GM20000 (cell line): Measurements from ENCODE around the gene CDC37.
"Not testable (repeated sequence)": the region's sequence is repeated elsewhere in the genome, so short reads cannot be mapped to it uniquely, and the experiment has no call there.

ENCODE experiments used
- DNase-seq: peaks from one replicate; pipeline ENCODE4 v3.0.0; 2012; ENCODE audit warnings: low spot score
- TF ChIP-seq, protein P1 (sequence below): IDR thresholded peaks from 2 replicates; pipeline ENCODE4 v1.5.1; 2012; ENCODE audit warnings: mild to moderate bottlenecking, control low read depth; ENCODE audit errors: extremely low read depth, missing control alignments

CDC37 gene

DNA sequence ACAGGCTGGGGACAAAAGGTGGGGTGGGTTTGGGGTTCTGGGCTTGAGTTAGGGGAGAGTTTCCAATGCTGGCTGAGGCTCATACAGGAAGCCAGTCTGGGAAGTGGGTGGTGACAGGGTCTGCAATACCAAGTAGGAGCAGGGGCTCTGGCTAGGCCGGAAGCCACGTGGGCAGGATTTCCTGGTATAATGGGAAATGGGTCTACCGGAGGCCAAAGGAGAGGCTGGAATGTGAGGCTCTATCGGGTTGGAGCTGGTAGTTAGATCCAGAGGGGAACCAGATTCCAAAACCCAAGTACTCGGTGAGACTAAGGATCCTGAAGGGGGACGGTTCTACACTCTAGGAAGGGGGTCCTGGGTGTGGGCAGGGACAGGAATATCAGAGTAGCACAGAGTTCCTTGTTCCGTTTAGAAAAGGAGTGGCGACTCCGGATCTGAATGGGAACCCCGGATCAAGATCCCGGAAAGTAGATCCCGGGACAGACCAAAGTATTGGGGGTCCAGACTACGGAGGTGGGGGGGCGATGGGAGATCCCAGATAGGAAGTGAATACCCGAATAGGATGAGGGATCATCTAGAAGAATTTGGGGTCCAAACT lies 802 bp downstream of the CDC37 start:
- no peak for DNase-seq
- TF ChIP-seq, protein P1, sequence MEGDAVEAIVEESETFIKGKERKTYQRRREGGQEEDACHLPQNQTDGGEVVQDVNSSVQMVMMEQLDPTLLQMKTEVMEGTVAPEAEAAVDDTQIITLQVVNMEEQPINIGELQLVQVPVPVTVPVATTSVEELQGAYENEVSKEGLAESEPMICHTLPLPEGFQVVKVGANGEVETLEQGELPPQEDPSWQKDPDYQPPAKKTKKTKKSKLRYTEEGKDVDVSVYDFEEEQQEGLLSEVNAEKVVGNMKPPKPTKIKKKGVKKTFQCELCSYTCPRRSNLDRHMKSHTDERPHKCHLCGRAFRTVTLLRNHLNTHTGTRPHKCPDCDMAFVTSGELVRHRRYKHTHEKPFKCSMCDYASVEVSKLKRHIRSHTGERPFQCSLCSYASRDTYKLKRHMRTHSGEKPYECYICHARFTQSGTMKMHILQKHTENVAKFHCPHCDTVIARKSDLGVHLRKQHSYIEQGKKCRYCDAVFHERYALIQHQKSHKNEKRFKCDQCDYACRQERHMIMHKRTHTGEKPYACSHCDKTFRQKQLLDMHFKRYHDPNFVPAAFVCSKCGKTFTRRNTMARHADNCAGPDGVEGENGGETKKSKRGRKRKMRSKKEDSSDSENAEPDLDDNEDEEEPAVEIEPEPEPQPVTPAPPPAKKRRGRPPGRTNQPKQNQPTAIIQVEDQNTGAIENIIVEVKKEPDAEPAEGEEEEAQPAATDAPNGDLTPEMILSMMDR, result no peak

DNA sequence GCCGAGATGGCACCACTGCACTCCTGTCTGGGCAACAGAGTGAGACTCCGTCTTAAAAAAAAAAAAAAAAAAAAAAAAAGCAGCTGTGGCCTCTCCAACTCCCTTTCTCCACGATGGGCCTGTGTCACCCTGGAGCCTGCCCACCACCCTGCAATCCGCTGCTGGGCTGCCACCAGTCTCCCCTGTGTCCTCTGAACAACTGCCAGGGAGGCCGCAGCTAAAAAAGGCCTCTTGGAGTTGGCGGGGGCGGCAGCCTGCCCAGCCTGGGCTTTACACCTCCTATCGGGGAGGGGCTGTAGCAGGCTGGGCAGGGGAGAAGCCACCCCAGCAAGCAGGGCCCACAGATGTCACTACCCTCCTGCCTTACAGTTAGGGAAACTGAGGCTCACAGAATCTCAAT lies 3.5 kb downstream of the CDC37 start:
- TF ChIP-seq, protein P1, result no peak
- no peak for DNase-seq

DNA sequence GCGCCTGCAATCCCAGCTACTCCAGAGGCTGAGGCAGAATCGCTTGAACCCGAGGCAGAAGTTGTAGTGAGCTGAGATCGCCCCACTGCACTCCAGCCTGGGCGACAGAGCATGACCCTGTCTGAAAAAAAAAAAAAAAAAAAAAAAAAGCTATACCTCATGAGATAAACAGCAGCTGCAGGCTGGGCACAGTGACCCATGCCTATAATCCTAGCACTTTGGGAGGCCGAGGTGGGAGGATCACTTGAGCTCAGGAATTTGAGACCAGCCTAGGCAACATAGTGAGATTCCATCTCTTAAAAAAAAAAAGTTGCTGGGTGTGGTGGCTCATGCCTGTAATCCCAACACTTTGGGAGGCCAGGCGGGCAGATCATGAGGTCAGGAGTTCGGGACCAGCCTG lies 4.0 kb downstream of the CDC37 start:
- not testable (repeated sequence) for DNase-seq

DNA sequence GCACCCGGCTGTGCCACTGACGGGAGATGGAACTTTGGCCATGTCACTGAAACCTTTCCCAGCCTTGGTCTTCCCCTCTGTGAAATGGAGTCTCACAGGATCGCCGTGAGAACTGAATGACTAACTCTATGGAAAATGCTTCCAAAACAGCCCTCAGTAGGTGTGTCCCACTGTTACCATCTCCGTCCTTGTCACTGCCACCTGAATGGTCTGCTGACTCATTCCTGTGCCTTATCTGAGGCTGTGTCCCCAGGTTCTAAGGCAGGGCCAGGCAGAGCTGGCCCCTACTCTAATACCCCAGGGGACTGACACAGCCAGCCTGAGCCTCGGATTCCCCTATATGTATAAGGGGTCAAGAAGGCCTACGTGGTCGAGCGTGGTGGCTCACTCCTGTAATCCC lies 4.5 kb downstream of the CDC37 start:
- DNase-seq, result no peak
- TF ChIP-seq, protein P1, result no peak

DNA sequence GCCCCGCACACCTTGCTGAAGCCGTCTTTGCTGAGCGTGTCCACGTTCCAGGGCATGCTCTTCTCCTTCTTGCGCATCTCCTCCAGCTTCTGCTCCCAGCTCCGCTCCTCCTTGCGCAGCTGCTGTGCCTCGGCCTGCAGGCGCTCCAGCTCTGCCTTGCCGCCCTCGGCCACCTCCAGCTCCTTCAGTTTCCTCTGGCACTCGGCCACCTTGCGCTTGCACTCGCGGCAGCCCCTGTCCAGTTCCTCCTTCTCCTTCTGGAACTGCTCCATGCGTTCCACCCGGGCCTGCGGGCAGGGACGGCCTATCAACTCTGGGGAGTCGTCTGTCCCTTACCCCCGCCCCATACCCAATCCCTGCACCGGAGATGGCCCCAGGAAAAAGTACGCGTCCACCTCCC lies 7.4 kb downstream of the CDC37 start:
- TF ChIP-seq, protein P1, result no peak
- no peak for DNase-seq

DNA sequence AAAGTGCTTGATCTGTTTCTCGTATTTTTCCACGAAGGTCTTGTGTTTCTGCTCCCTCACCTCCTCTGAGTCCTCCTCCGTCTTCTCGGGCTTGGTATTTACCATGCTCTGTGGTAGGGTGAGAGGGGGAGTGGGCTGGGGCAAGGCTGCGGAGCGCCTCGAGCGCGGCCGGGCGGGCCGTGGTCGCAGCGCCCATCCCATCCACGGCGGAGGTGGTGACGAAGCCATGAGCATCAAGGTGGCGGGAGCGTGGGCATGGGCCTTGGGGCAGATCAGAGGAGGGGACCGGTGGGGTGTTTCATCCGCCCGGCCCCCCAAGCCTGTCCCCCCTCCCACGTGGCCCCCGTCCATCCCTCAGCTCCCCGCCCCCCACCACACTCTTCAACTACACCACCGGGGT lies 7.9 kb downstream of the CDC37 start:
- peak; percentile 16 for DNase-seq

DNA sequence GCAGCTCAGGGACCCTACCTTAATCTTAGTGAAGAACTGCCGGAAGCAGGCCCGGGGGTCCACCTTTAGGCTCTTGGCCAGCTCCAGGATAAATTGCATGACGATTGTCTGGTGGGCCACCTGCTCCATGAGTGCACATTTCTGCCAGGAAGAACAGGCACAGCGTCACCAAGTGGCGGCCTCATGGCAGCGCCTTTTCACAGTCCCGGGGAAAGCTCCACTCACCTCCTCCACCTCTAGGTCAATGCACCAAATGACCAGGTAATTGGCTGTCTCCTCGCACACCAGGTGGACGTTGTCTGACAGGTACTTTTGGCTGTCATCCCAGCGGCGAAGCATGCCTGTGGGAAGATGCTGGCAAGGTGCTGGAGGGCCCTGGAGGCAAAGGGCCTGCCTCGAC lies 8.3 kb downstream of the CDC37 start:
- TF ChIP-seq, protein P1, result no peak
- DNase-seq, result peak; percentile 11

More for the DNA sequence above, 7.9 kb downstream of the CDC37 start:
- TF ChIP-seq, protein P1, result no peak

DNA sequence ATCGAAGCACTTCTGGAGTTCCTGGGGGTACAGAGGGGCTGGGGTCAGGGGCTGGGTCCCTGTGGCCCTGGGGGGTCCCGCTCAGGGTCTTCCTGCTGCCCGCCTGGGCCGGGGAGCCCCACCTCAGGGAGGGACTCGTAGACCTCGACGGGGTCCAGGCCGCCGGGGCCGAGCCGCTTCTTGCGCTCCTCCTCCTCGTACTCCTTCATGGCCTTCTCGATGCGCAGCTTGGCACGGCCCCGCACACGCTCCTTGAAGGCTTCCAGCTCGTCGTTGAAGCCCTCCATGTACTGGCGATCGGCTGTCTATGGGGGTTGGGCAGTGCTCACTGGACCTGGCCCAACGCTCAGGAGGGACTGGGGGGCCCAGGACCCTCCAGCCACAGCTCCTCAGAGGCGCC lies 10.2 kb downstream of the CDC37 start:
- TF ChIP-seq, protein P1, result no peak
- no peak for DNase-seq
